ENCODE measurements around the gene LCLAT1.

Gene LCLAT1

GRCh38 chr2:30447149-30448045, at the start of gene LCLAT1:
Gene LCLAT1 (plus strand): TSS chr2:30447246. CDS start chr2:30525591, 78,345 bp downstream.
- peak; percentile 68 for DNase-seq (ENCODE audit: low read depth)

- no peak for DNase-seq (ENCODE audit: low read depth)
These were observed 48.8 kb upstream of the LCLAT1 start for GRCh38 chr2:30398084-30398873.

- DNase-seq (ENCODE audit: low read depth): no peak
These were observed 46.7 kb upstream of the LCLAT1 start for GRCh38 chr2:30400151-30400954.

GRCh38 chr2:30402441-30403182, 44.4 kb upstream of the LCLAT1 start:
- no peak for DNase-seq (ENCODE audit: low read depth)

- no peak for DNase-seq (ENCODE audit: low read depth)
These were observed 43.3 kb upstream of the LCLAT1 start for GRCh38 chr2:30403592-30404312.

- no peak for DNase-seq (ENCODE audit: low read depth)
These were observed 42.5 kb upstream of the LCLAT1 start for GRCh38 chr2:30404319-30405259.

- DNase-seq (ENCODE audit: low read depth): no peak
These were observed 41.8 kb upstream of the LCLAT1 start for GRCh38 chr2:30405260-30405605.

GRCh38 chr2:30406853-30407252, 40.2 kb upstream of the LCLAT1 start:
- no peak for DNase-seq (ENCODE audit: low read depth)

GRCh38 chr2:30408961-30409387, 38.1 kb upstream of the LCLAT1 start:
- no peak for DNase-seq (ENCODE audit: low read depth)

GRCh38 chr2:30410217-30410616, 36.8 kb upstream of the LCLAT1 start:
- no peak for DNase-seq (ENCODE audit: low read depth)

GRCh38 chr2:30412047-30412683, 34.9 kb upstream of the LCLAT1 start:
- no peak for DNase-seq (ENCODE audit: low read depth)

GRCh38 chr2:30412684-30413570, 34.1 kb upstream of the LCLAT1 start:
- DNase-seq (ENCODE audit: low read depth): no peak

- DNase-seq (ENCODE audit: low read depth): no peak
These were observed 32.1 kb upstream of the LCLAT1 start for GRCh38 chr2:30414961-30415360.

GRCh38 chr2:30417253-30417652, 29.8 kb upstream of the LCLAT1 start:
- DNase-seq (ENCODE audit: low read depth): no peak

- no peak for DNase-seq (ENCODE audit: low read depth)
These were observed 25.9 kb upstream of the LCLAT1 start for GRCh38 chr2:30421026-30421603.

- DNase-seq (ENCODE audit: low read depth): no peak
These were observed 25.2 kb upstream of the LCLAT1 start for GRCh38 chr2:30421604-30422443.

All from stimulated activated CD8-positive, alpha-beta memory T cell treated with anti-CD3 and anti-CD28 coated beads, Interleukin-7, amount 100 ng/mL, for 24 hours (primary cell).